Right lobe of liver (tissue), 6 donors: ENCODE measurements around the gene ASPDH. TPM values are rescaled to one million over a fixed set of nuclear protein-coding genes. Genes with fewer than 3 reads are reported as not detected.

ENCODE experiments used
- ATAC-seq, 4 donors: fragments of 200-7000 bp; cut with Tn5 transposase; one replicate each; pipeline ENCODE4 v1.9.1; 2020; ENCODE audit warnings: mild to moderate bottlenecking in 4 of 4, moderate library complexity in 4 of 4
- DNase-seq, 3 donors: peaks; one replicate each; pipeline ENCODE4 v3.0.0-alpha.2; 2020
- H3K27ac ChIP-seq, 3 donors: fragments of 200-600 bp; one replicate each; pipeline ENCODE4 v1.8.0; 2022
- H3K27me3 ChIP-seq, 2 donors: fragments of 200-600 bp; one replicate each; pipeline ENCODE4 v1.8.0; 2022
- H3K36me3 ChIP-seq, 4 donors: fragments of 200-600 bp; sonication (generic) in 1 of 4; one replicate each; pipeline versions ENCODE4 v1.5.1 to v1.8.0; 2017 to 2022; ENCODE audit warnings: control low read depth in 1 of 4
- H3K4me1 ChIP-seq, 4 donors: fragments of 200-600 bp; sonication (generic) in 1 of 4; one replicate each; pipeline versions ENCODE4 v1.5.1 to v1.8.0; 2017 to 2022; ENCODE audit warnings: control low read depth in 1 of 4
- H3K4me3 ChIP-seq, 3 donors: fragments of 200-600 bp; one replicate each; pipeline ENCODE4 v1.8.0; 2022
- H3K9me3 ChIP-seq, 4 donors: fragments of 200-600 bp; sonication (generic) in 1 of 4; one replicate each; pipeline versions ENCODE4 v1.5.1 to v1.8.0; 2017 to 2022; ENCODE audit warnings: control low read depth in 1 of 4
- POLR2A ChIP-seq: fragments of 450-650 bp; IDR thresholded peaks from one replicate; pipeline ENCODE4 v1.6.1; 2017; ENCODE audit warnings: antibody characterized with exemption, mild to moderate bottlenecking
- WGBS: methylation state at CpG from one replicate; pipeline ENCODE4 v1.1.6; 2018; ENCODE audit warnings: low coverage, low lambda C conversion rate; ENCODE audit not compliant: insufficient coverage; ENCODE audit errors: missing lambda C conversion rate; 5-methylcytosine and 5-hydroxymethylcytosine counted together
- intact Hi-C, 2 donors: fragments of 100-400 bp; cut with DNase I; formaldehyde crosslinking; loops; one replicate each; pipeline versions ENCODE4 v1.11.2 to v1.14.1; 2022
- total RNA-seq, 6 experiments: library from RNA; depleted of rRNA in 2 of 6; stranded (reverse); fragments of >200 nt in 2 of 6; fragmentation: NEBNext Ultra II Directional in 3 of 6; extraction: Animal tissue kit (Norgen Biotek cat#: 25700) in 3 of 6; gene quantifications; one replicate each; pipeline versions ENCODE4 v1.1.0 to v1.2.4, GENCODE V29; 2016 to 2023
- TF ChIP-seq, protein P1 (sequence below), 4 donors: fragments of 200-600 bp in 3 of 4; fragments of 450-650 bp in 1 of 4; IDR thresholded peaks; one replicate each; pipeline versions ENCODE4 v1.5.1 to v1.8.0; 2016 to 2022; ENCODE audit warnings: antibody characterized with exemption in 4 of 4, mild to moderate bottlenecking in 2 of 4
- donor health status: DM: no; HTN: yes; CAD: no.
- donor health status: DM: no; HTN: no; CAD: no.
- donor health status: DM: no; HTN: no; CAD: no.
- donor health status: DM: no; HTN: yes; CAD: no.
- donor health status: DM: no; HTN: yes; CAD: no.

Gene ASPDH
- total RNA-seq, 6 experiments from 2014 or later = 22.1 to 67.8 (median 44.8) TPM

DNA sequence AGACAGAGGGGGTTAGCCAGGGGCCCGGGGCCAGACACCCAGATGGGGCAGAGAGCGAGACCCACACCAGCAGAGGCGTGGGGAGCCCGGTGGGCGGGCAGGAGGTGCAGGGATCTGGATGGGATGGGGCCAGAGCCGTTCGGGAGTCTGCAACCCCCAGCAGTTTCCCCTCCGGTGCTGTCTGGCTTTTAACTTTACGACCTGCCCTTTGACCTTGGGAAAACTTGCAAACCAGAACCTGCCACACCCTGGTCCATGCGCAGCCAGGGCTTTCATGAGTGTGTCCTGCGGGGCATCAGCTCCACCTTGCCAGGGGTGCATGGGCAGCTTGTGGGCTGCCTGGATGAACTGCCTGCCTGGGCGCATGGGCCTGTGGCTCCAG is 12.5 kb downstream of the ASPDH start:
- Histone ChIP-seq H3K27me3 (no peaks in the 10 kb centered on the region), H3K9me3 (no peaks in the 10 kb centered on the region), H3K4me1 (no peaks in the 10 kb centered on the region), H3K36me3 (no peaks in the 10 kb centered on the region), H3K4me3 (no peak overlapping the region), H3K27ac (no peak overlapping the region)
- WGBS = 88% methylated on average over 5 of the region's 12 CpGs
- DNase-seq (no peak), ATAC-seq (peak in 3 of 4 donors; percentile 16 to 25 (median 22))
- no peak for TF ChIP-seq POLR2A
- TF ChIP-seq, protein P1, sequence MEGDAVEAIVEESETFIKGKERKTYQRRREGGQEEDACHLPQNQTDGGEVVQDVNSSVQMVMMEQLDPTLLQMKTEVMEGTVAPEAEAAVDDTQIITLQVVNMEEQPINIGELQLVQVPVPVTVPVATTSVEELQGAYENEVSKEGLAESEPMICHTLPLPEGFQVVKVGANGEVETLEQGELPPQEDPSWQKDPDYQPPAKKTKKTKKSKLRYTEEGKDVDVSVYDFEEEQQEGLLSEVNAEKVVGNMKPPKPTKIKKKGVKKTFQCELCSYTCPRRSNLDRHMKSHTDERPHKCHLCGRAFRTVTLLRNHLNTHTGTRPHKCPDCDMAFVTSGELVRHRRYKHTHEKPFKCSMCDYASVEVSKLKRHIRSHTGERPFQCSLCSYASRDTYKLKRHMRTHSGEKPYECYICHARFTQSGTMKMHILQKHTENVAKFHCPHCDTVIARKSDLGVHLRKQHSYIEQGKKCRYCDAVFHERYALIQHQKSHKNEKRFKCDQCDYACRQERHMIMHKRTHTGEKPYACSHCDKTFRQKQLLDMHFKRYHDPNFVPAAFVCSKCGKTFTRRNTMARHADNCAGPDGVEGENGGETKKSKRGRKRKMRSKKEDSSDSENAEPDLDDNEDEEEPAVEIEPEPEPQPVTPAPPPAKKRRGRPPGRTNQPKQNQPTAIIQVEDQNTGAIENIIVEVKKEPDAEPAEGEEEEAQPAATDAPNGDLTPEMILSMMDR (IDR thresholded peaks at IDR 0.05) = no peak
- intact Hi-C loops = no loop called here

DNA sequence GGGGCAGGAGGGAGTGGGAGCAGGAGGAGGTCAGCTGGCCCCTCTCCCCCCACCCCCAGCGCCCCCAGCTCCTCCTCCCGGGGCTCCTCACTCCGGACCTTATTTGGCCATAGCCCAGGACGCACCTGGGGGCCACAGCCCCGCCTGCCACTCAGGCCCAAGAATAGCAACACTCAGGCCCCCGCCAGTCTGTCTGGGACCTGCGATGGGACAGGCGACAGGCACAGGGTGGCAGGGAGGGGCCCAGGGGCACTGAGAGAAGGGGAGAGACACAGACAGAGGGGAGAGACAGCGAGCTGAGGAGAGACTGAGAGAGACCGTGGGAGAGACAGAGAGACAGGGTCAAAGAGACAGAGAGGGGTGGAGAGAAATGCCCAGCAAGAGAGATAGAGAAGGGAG is 13.0 kb downstream of the ASPDH start:
- ATAC-seq (peak in 2 of 4 donors; percentile 11 to 16), DNase-seq (peak in 1 of 3 donors; percentile 48)
- H3K4me3 ChIP-seq = no peak overlapping the region
- H3K4me1 ChIP-seq = no peaks in the 10 kb centered on the region
- intact Hi-C loops = no loop called here
- no peaks in the 10 kb centered on the region for H3K36me3 ChIP-seq
- TF ChIP-seq, protein P1 (IDR thresholded peaks at IDR 0.05) = no peak
- no peak for TF ChIP-seq POLR2A
- H3K27me3 ChIP-seq = no peaks in the 10 kb centered on the region
- H3K27ac ChIP-seq = no peak overlapping the region
- WGBS = 64% methylated on average over 9 of the region's 10 CpGs
- no peaks in the 10 kb centered on the region for H3K9me3 ChIP-seq

DNA sequence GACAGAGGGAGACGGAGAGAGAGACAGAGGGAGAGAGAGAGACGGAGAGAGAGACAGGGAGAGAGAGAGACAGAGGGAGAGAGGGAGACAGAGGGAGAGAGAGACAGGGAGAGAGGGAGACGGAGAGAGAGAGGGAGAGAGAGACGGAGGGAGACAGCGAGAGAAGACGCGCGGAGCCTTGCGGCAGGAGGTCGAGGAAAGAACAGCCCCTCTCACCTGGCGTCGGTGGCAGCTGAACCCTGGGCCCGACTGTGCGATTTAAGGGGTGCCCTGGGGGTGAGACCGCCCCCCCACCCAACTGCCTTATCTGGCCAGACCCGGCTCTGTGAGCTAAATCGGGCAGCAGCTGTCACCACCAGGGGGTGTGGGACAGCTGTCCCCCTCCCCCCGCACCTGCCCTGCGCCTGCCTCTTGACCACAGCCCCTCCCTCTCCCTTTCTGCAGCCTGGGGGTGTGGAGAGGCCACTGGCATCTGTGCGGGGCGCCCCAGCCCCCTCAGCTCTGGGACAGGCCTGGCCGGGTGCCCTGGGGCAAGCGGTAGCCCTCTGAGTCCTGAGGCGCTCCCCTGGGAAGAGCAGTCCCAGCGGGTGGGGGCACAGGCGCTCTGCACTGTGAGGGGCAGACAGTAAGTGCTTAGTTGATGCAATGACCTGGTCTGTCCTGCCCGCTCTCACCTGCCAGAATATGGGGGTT is 13.5 kb downstream of the ASPDH start:
- Histone ChIP-seq H3K4me1 (no peaks in the 10 kb centered on the region), H3K27me3 (no peaks in the 10 kb centered on the region), H3K4me3 (no peak overlapping the region), H3K27ac (no peak overlapping the region), H3K36me3 (no peaks in the 10 kb centered on the region), H3K9me3 (no peaks in the 10 kb centered on the region)
- 45% methylated on average over 3 of the region's 27 CpGs for WGBS
- intact Hi-C loops = no loop called here
- TF ChIP-seq, protein P1 (IDR thresholded peaks at IDR 0.05) = no peak
- DNase-seq (peak in 2 of 3 donors; percentile 19 to 42), ATAC-seq (peak in 2 of 4 donors; percentile 24 to 30)

DNA sequence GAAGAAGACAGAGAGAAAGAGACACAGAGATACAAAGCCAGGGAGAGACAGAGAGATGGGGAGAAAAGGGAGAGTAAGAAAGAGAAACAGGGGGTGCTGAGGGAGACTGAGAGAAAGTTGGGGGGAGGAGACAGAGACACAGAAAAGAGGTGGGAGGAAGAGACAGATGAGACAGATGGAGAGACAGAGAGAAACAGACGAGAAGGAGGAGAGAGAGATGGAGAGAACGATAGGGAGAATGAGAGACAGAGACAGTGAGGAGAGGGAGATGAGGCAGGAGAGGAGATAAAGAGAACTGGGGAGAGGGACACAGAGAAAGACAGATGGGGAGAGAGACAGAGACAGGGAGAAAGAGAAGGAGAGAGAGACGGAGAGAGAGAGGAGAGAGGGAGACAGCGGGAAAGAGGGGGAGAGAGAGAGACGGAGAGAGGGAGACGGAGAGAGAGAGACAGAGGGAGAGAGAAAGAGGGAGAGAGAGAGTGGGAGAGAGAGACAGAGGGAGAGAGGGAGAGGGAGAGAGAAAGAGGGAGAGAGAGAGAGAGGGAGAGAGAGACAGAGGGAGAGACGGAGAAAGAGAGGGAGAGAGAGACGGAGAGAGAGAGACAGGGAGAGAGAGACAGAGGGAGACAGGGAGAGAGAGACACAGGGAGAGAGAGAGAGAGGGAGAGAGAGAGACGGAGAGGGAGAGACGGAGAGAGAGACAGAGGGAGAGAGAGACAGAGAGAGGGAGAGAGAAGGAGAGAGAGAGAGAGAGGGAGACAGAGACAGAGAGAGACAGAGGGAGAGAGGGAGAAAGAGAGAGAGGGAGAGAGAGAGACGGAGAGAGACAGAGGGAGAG is 15.3 kb downstream of the ASPDH start:
- WGBS = 68% methylated on average over 10 of the region's 11 CpGs
- no peaks in the 10 kb centered on the region for H3K4me1 ChIP-seq
- ATAC-seq = no peak
- no peak for DNase-seq
- H3K27me3 ChIP-seq = no peaks in the 10 kb centered on the region
- no peak overlapping the region for H3K27ac ChIP-seq
- H3K9me3 ChIP-seq = no peaks in the 10 kb centered on the region
- H3K36me3 ChIP-seq = no peaks in the 10 kb centered on the region
- intact Hi-C loops = no loop called here
- TF ChIP-seq, protein P1 (IDR thresholded peaks at IDR 0.05) = no peak
- TF ChIP-seq POLR2A = no peak
- H3K4me3 ChIP-seq = no peak overlapping the region
